ENCODE measurements around the gene ST3GAL6. TPM values are rescaled to one million over a fixed set of nuclear protein-coding genes. Genes with fewer than 3 reads are reported as not detected.

The ST3GAL6 gene
- total RNA-seq, 5 donors from 2014 or later (not counting 1 experiment from before 2014, with no cell fraction given), result 0.55 to 1.0 (median 0.55) TPM; not detected in 2

DNA sequence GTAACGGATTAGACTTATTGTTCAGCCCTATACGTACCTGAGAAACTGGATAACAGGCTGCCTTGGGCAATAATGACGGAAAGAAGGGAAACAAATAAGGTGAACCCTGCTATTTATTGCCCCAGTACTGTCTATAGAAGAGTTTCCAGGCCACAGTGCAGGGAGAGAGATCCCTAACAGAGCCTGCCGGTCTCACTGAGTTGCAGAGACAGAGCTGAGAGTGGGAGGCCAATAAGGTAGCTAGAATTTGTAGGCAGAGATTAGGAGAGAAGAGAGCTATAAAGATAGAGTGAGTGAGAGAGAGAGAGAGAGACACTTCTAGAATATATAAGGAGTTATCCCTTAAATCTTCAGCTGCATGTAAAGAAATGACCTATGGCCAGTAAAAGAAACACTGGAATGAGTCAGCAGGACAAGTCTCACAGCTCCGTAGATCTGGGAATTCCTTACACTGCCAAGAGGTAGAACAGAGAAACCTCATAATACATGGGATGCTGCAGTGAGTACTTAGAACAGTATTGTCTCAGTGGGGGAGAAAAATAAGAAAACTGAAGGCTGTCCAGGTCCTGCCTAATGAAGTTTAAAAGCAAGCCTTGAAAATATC, 51.8 kb downstream of the ST3GAL6 start:
- Mint-ChIP-seq H3K9me3 (no peaks in the 10 kb centered on the region), H3K36me3 (no peaks in the 10 kb centered on the region), H3K27ac (no peak overlapping the region), H3K4me3 (no peak overlapping the region), H3K4me1 (no peaks in the 10 kb centered on the region), H3K27me3 (no peaks in the 10 kb centered on the region)
- no peak for ATAC-seq (replicated peaks in 1 of 4)
- CTCF ChIA-PET, result interaction anchor here (0.6 to 1.6 kb wide), 8 partner anchors 9 to 1542 kb away, joined by 3 to 6 read pairs (median 4); no protein-coding TSS in a partner anchor
- H3K36me3 ChIP-seq (ENCODE audit: control insufficient read depth in 2 of 2, extremely low read depth in 1 of 2, insufficient read depth in 1 of 2, low read length in 1 of 2), result no peaks in the 10 kb centered on the region
- H3K27me3 ChIP-seq (replicated peaks in 1 of 2; ENCODE audit: control insufficient read depth in 2 of 2, extremely low read depth in 1 of 2, insufficient read depth in 2 of 2, low read length in 1 of 2), result no peaks in the 10 kb centered on the region
- no peaks in the 10 kb centered on the region for H3K4me1 ChIP-seq (ENCODE audit: control insufficient read depth in 1 of 2, extremely low read depth in 1 of 2, insufficient read depth in 2 of 2, low read length in 2 of 2)
- H3K4me3 ChIP-seq (ENCODE audit: control insufficient read depth in 1 of 2, extremely low read depth in 1 of 2, low read length in 1 of 2), result no peak overlapping the region
- DNase-seq, result no peak
- 89% methylated on average over 4 of the region's 5 CpGs for WGBS (ENCODE audit: insufficient coverage)
- POLR2A ChIA-PET, result no interaction called here
- H3K27ac ChIP-seq (ENCODE audit: low read length), result no peak overlapping the region
- H3K9me3 ChIP-seq, result no peaks in the 10 kb centered on the region

- H3K27ac Mint-ChIP-seq, result no peak overlapping the region
- H3K4me3 Mint-ChIP-seq, result no peak overlapping the region
- POLR2A ChIA-PET, result no interaction called here
Observed at GRCh38 chr3:98817547-98818041, 54.5 kb downstream of the ST3GAL6 start.

DNA sequence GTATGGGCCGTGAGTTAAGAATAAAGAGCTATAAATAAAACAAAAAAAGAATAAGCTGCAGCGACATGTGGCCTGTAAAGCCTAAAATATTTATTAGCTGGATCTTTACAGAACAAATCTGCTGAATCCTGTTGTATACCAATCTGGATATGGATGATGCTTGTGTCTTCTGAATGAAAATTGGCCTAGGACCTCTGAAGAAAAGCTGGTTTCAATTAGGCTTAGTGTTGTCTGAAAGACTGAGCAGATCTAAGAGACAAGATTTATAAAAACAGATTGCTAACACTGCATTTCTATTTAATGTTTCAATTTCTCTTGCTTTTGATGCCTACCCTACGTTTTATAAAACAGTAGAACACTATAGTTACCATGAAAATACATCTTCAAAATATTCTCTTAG, 57.9 kb downstream of the ST3GAL6 start:
- ATAC-seq (replicated peaks in 1 of 4), result no peak
- POLR2A ChIA-PET, result no interaction called here

More at GRCh38 chr3:98817547-98818041, 54.5 kb downstream of the ST3GAL6 start:
- H3K27me3 Mint-ChIP-seq, result no peaks in the 10 kb centered on the region
- no peaks in the 10 kb centered on the region for H3K9me3 Mint-ChIP-seq
- peak in 1 of 35 experiments; percentile 52 for DNase-seq
- peak in 2 of 4 experiments; percentile 51 to 63 for ATAC-seq (replicated peaks in 1 of 4)
- Histone ChIP-seq H3K4me3 (ENCODE audit: control insufficient read depth in 1 of 2, extremely low read depth in 1 of 2, low read length in 1 of 2) (no peak overlapping the region), H3K27ac (ENCODE audit: low read length) (no peak overlapping the region), H3K9me3 (no peaks in the 10 kb centered on the region), H3K27me3 (replicated peaks in 1 of 2; ENCODE audit: control insufficient read depth in 2 of 2, extremely low read depth in 1 of 2, insufficient read depth in 2 of 2, low read length in 1 of 2) (no peaks in the 10 kb centered on the region), H3K4me1 (ENCODE audit: control insufficient read depth in 1 of 2, extremely low read depth in 1 of 2, insufficient read depth in 2 of 2, low read length in 2 of 2) (no peaks in the 10 kb centered on the region), H3K36me3 (ENCODE audit: control insufficient read depth in 2 of 2, extremely low read depth in 1 of 2, insufficient read depth in 1 of 2, low read length in 1 of 2) (no peaks in the 10 kb centered on the region)
- CTCF ChIA-PET, result interaction anchor here (0.5 to 2.0 kb wide), 15 partner anchors 8 to 991 kb away, joined by 3 to 7 read pairs (median 3); partner anchors contain the start of genes CLDND1 (in 1 of the 2) and DCBLD2 (in 1 of the 2)
- no CpG with 5 or more reads among the region's 3 CpGs for WGBS (ENCODE audit: insufficient coverage)
- no peaks in the 10 kb centered on the region for H3K4me1 Mint-ChIP-seq
- H3K36me3 Mint-ChIP-seq, result no peaks in the 10 kb centered on the region

GRCh38 chr3:98823791-98824190, 60.7 kb downstream of the ST3GAL6 start:
- Histone ChIP-seq H3K4me1 (ENCODE audit: control insufficient read depth in 1 of 2, extremely low read depth in 1 of 2, insufficient read depth in 2 of 2, low read length in 2 of 2) (no peaks in the 10 kb centered on the region), H3K4me3 (ENCODE audit: control insufficient read depth in 1 of 2, extremely low read depth in 1 of 2, low read length in 1 of 2) (no peak overlapping the region), H3K36me3 (ENCODE audit: control insufficient read depth in 2 of 2, extremely low read depth in 1 of 2, insufficient read depth in 1 of 2, low read length in 1 of 2) (no peaks in the 10 kb centered on the region), H3K27ac (ENCODE audit: low read length) (no peak overlapping the region), H3K27me3 (replicated peaks in 1 of 2; ENCODE audit: control insufficient read depth in 2 of 2, extremely low read depth in 1 of 2, insufficient read depth in 2 of 2, low read length in 1 of 2) (no peaks in the 10 kb centered on the region), H3K9me3 (no peaks in the 10 kb centered on the region)
- no peak for ATAC-seq (replicated peaks in 1 of 4)
- CTCF ChIA-PET, result no interaction called here
- Mint-ChIP-seq H3K9me3 (peaks cover 0 to 2% (median 0%) of the 10 kb centered on the region in 3 donors), H3K4me3 (no peak overlapping the region), H3K4me1 (no peaks in the 10 kb centered on the region), H3K27me3 (no peaks in the 10 kb centered on the region), H3K27ac (no peak overlapping the region), H3K36me3 (no peaks in the 10 kb centered on the region)
- no peak for DNase-seq
- POLR2A ChIA-PET, result no interaction called here
- WGBS (ENCODE audit: insufficient coverage), result 96% methylated on average over 3 of the region's 4 CpGs

More for the DNA sequence above, 57.9 kb downstream of the ST3GAL6 start:
- Histone ChIP-seq H3K27ac (ENCODE audit: low read length) (no peak overlapping the region), H3K36me3 (ENCODE audit: control insufficient read depth in 2 of 2, extremely low read depth in 1 of 2, insufficient read depth in 1 of 2, low read length in 1 of 2) (no peaks in the 10 kb centered on the region), H3K4me3 (ENCODE audit: control insufficient read depth in 1 of 2, extremely low read depth in 1 of 2, low read length in 1 of 2) (no peak overlapping the region), H3K9me3 (no peaks in the 10 kb centered on the region), H3K4me1 (ENCODE audit: control insufficient read depth in 1 of 2, extremely low read depth in 1 of 2, insufficient read depth in 2 of 2, low read length in 2 of 2) (no peaks in the 10 kb centered on the region), H3K27me3 (replicated peaks in 1 of 2; ENCODE audit: control insufficient read depth in 2 of 2, extremely low read depth in 1 of 2, insufficient read depth in 2 of 2, low read length in 1 of 2) (no peaks in the 10 kb centered on the region)
- H3K36me3 Mint-ChIP-seq, result no peaks in the 10 kb centered on the region
- CTCF ChIA-PET, result interaction anchor here (0.6 to 1.1 kb wide), 4 partner anchors 12 to 1996 kb away, joined by 3 to 4 read pairs (median 4); no protein-coding TSS in a partner anchor
- H3K9me3 Mint-ChIP-seq, result no peaks in the 10 kb centered on the region
- no peak overlapping the region for H3K27ac Mint-ChIP-seq
- no CpG with 5 or more reads among the region's 3 CpGs for WGBS (ENCODE audit: insufficient coverage)
- no peaks in the 10 kb centered on the region for H3K4me1 Mint-ChIP-seq
- no peaks in the 10 kb centered on the region for H3K27me3 Mint-ChIP-seq
- H3K4me3 Mint-ChIP-seq, result no peak overlapping the region
- DNase-seq, result no peak

GRCh38 chr3:98824256-98824655, 61.1 kb downstream of the ST3GAL6 start:
- DNase-seq (no peak), ATAC-seq (replicated peaks in 1 of 4) (no peak)
- no peaks in the 10 kb centered on the region for H3K9me3 ChIP-seq
- Mint-ChIP-seq H3K4me3 (no peak overlapping the region), H3K4me1 (no peaks in the 10 kb centered on the region), H3K27ac (no peak overlapping the region), H3K36me3 (no peaks in the 10 kb centered on the region), H3K27me3 (no peaks in the 10 kb centered on the region), H3K9me3 (peaks cover 0 to 5% (median 3%) of the 10 kb centered on the region in 3 donors)
- H3K4me3 ChIP-seq (ENCODE audit: control insufficient read depth in 1 of 2, extremely low read depth in 1 of 2, low read length in 1 of 2), result no peak overlapping the region
- ChIA-PET POLR2A (no interaction called here), CTCF (no interaction called here)
- no peak overlapping the region for H3K27ac ChIP-seq (ENCODE audit: low read length)
- WGBS (ENCODE audit: insufficient coverage), result 86% methylated on average over 1 of the region's 6 CpGs
- no peaks in the 10 kb centered on the region for H3K4me1 ChIP-seq (ENCODE audit: control insufficient read depth in 1 of 2, extremely low read depth in 1 of 2, insufficient read depth in 2 of 2, low read length in 2 of 2)
- H3K36me3 ChIP-seq (ENCODE audit: control insufficient read depth in 2 of 2, extremely low read depth in 1 of 2, insufficient read depth in 1 of 2, low read length in 1 of 2), result no peaks in the 10 kb centered on the region
- no peaks in the 10 kb centered on the region for H3K27me3 ChIP-seq (replicated peaks in 1 of 2; ENCODE audit: control insufficient read depth in 2 of 2, extremely low read depth in 1 of 2, insufficient read depth in 2 of 2, low read length in 1 of 2)

GRCh38 chr3:98826126-98826525, 63.0 kb downstream of the ST3GAL6 start:
- ChIA-PET CTCF (interaction anchor here in 1 of 2 donors (1.0 kb wide), 1 partner anchor 9 kb away, joined by 3 read pairs; no protein-coding TSS in a partner anchor), POLR2A (interaction anchor here in 1 of 2 donors (0.6 kb wide), 1 partner anchor 1060 kb away, joined by 3 read pairs; no protein-coding TSS in a partner anchor)
- Mint-ChIP-seq H3K27me3 (no peaks in the 10 kb centered on the region), H3K4me3 (no peak overlapping the region), H3K9me3 (peaks cover 0 to 15% (median 5%) of the 10 kb centered on the region in 3 donors), H3K4me1 (no peaks in the 10 kb centered on the region), H3K36me3 (no peaks in the 10 kb centered on the region), H3K27ac (no peak overlapping the region)
- Histone ChIP-seq H3K9me3 (no peaks in the 10 kb centered on the region), H3K27me3 (replicated peaks in 1 of 2; ENCODE audit: control insufficient read depth in 2 of 2, extremely low read depth in 1 of 2, insufficient read depth in 2 of 2, low read length in 1 of 2) (no peaks in the 10 kb centered on the region), H3K4me1 (ENCODE audit: control insufficient read depth in 1 of 2, extremely low read depth in 1 of 2, insufficient read depth in 2 of 2, low read length in 2 of 2) (no peaks in the 10 kb centered on the region), H3K4me3 (ENCODE audit: control insufficient read depth in 1 of 2, extremely low read depth in 1 of 2, low read length in 1 of 2) (no peak overlapping the region), H3K36me3 (ENCODE audit: control insufficient read depth in 2 of 2, extremely low read depth in 1 of 2, insufficient read depth in 1 of 2, low read length in 1 of 2) (no peaks in the 10 kb centered on the region), H3K27ac (ENCODE audit: low read length) (no peak overlapping the region)
- WGBS (ENCODE audit: insufficient coverage), result 90% methylated on average over 3 of the region's 3 CpGs
- no peak for DNase-seq
- ATAC-seq (replicated peaks in 1 of 4), result no peak

Data from T-cell (primary cell).